Muscle layer of colon (tissue), 2 donors: ENCODE results near the gene SEMA4D.

Experiments
- H3K27ac ChIP-seq: one replicate; pipeline ENCODE4 v1.7.0; 2013; ENCODE audit warnings: low read depth, mild to moderate bottlenecking, low read length, moderate library complexity
- H3K27me3 ChIP-seq, 2 donors: one replicate each; pipeline ENCODE4 v1.7.0; 2013; ENCODE audit warnings: low read length in 2 of 2, mild to moderate bottlenecking in 2 of 2; ENCODE audit not compliant: insufficient read depth in 2 of 2, control insufficient read depth in 1 of 2
- H3K36me3 ChIP-seq: one replicate; pipeline ENCODE4 v1.7.0; 2013; ENCODE audit warnings: mild to moderate bottlenecking, low read length; ENCODE audit not compliant: insufficient read depth
- H3K4me1 ChIP-seq: one replicate; pipeline ENCODE4 v1.7.0; 2013; ENCODE audit warnings: mild to moderate bottlenecking, low read length; ENCODE audit not compliant: insufficient read depth
- H3K4me3 ChIP-seq, 2 donors: one replicate each; pipeline ENCODE4 v1.7.0; 2013; ENCODE audit warnings: low read length in 2 of 2, low read depth in 1 of 2, mild to moderate bottlenecking in 1 of 2, moderate library complexity in 1 of 2
- H3K9ac ChIP-seq: one replicate; pipeline ENCODE4 v1.7.0; 2013; ENCODE audit warnings: low read length
- H3K9me3 ChIP-seq: one replicate; pipeline ENCODE4 v1.7.0; 2013; ENCODE audit warnings: mild to moderate bottlenecking, low read length
- donor health status: abdominal sarcoma.
- donor health status: Adenocarcinoma of cecum.

The SEMA4D gene

DNA sequence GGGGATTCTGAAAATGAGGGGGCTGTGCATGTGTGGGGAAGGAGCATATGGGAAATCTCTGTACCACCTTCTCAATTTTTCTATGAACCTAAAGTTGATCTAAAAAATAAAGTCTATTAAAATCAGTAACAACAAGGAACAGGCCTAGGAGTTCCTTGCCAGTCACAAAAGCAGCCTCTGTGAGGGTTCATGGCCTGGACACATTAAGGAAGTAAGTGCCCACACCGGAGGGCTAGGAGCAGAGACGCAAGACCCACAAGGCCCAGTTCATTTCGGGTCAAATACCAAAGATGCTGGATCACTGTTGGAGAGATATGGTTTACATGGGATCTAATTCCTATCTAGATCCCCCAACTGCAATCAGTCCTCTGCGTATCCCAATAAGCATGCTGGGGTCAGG lies 88.4 kb downstream of the SEMA4D start:
- Histone ChIP-seq H3K27ac (no peak overlapping the region), H3K4me1 (no peaks in the 10 kb centered on the region), H3K36me3 (no peaks in the 10 kb centered on the region), H3K9ac (no peak overlapping the region), H3K27me3 (no peaks in the 10 kb centered on the region), H3K4me3 (no peak overlapping the region), H3K9me3 (no peaks in the 10 kb centered on the region)

DNA sequence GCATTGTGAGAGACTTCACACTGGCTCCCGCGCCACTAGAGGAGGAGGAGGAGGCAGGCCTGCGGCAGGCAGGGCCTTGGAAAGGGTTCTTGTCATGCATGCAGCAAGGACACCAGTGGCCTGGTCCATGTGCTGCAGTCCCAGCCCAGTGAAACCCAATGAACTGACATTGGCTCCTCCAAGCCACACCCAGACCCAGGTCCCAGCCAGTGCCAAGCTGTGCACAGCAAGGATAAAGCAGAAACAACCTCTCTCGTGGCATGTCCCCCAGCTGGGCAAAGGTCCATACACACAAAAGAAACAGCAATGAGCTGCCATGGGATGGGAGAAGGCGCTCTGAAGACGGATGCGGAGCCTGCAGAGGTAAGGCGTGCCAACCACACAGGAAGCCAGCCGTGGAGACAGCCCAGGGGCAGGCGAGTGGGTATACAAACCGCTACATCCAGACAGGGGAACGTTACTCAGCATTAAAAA lies 89.2 kb downstream of the SEMA4D start:
- H3K4me1 ChIP-seq = no peaks in the 10 kb centered on the region
- no peaks in the 10 kb centered on the region for H3K36me3 ChIP-seq
- no peaks in the 10 kb centered on the region for H3K27me3 ChIP-seq
- no peak overlapping the region for H3K27ac ChIP-seq
- no peaks in the 10 kb centered on the region for H3K9me3 ChIP-seq
- no peak overlapping the region for H3K4me3 ChIP-seq
- no peak overlapping the region for H3K9ac ChIP-seq

GRCh38 chr9:89407070-89407469 lies 90.8 kb downstream of the SEMA4D start:
- H3K27ac ChIP-seq = no peak overlapping the region

DNA sequence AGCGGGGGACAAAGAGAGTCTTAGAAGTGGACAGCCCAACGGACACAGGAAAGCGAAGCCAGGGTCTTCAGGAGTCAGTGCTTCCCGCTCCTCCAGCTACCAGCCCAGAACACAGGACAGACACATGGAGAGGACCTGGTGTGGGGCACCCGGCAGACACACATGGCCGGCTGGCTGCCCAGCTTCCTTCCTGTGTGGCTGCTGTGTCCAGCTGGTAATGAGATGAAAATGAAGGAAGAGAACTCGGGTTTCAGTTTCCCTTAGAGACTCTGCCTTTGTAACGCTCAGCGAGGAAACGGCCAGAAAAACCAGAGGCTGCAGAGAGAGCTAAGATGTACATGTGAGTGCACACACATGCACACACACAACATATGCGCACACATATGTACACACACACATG lies 92.1 kb downstream of the SEMA4D start:
- Histone ChIP-seq H3K9me3 (no peaks in the 10 kb centered on the region), H3K27ac (no peak overlapping the region), H3K4me1 (no peaks in the 10 kb centered on the region), H3K9ac (no peak overlapping the region), H3K4me3 (no peak overlapping the region), H3K27me3 (no peaks in the 10 kb centered on the region), H3K36me3 (no peaks in the 10 kb centered on the region)

More at GRCh38 chr9:89407070-89407469, 90.8 kb downstream of the SEMA4D start:
- Histone ChIP-seq H3K4me1 (no peaks in the 10 kb centered on the region), H3K9ac (no peak overlapping the region), H3K9me3 (no peaks in the 10 kb centered on the region), H3K27me3 (no peaks in the 10 kb centered on the region), H3K36me3 (no peaks in the 10 kb centered on the region), H3K4me3 (no peak overlapping the region)

DNA sequence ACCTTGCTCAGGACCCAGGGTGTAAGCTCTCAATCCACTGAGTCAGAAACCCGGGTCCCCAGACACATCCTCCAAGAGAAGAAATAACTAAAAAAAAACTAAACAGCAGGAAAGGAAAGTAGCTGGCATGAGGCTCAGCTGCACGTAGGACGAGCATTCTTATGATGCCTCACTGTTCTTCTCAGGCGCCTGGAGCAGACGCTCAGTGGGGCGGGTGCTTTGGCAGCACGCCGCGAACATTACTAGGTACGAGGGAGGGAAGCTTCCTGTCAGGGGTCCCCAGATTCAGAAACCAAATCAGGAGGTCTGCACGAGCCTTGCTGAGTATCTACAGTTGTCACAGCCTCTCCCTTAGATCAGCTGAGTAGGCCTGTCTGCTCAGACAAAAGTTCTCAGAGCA lies 93.8 kb downstream of the SEMA4D start:
- no peak overlapping the region for H3K27ac ChIP-seq
- H3K36me3 ChIP-seq = no peaks in the 10 kb centered on the region
- H3K4me3 ChIP-seq = no peak overlapping the region
- no peaks in the 10 kb centered on the region for H3K4me1 ChIP-seq
- no peak overlapping the region for H3K9ac ChIP-seq
- H3K27me3 ChIP-seq = no peaks in the 10 kb centered on the region
- H3K9me3 ChIP-seq = no peaks in the 10 kb centered on the region

DNA sequence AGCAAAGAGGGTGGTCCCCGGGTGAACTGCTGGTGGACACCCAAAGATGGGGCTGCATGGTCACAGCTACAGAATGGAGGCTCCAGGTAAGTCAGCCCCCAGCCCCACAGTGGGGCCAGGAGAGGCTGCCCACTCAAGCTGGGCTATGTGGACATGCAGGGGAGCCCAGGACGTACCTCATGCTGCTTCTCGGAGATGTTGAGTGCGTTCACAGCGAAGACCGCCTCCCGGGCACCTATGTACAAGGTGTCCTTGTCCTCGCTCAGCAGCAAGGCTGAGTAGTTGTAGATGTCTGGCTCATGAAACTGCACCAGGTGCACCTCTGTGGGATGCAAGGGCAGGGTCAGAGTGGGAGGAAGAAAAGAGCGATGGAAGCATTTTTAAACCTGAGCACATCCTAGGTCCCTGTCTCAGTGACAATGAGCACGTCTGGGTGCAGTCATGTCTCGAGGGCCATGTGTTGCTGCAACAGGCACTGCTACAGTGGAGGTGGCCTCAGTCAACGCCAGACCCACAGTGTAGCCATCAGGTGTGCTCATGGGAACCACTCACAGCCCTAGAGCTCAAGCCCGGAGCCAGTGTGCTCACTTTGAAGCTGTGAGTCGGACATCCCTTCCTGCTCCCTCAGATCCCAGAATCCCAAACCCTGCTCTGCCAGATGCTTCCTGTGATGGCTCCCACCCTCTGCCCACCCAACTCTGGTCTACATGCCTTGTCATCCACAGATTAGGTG lies 95.1 kb downstream of the SEMA4D start:
- Histone ChIP-seq H3K4me3 (no peak overlapping the region), H3K9me3 (no peaks in the 10 kb centered on the region), H3K36me3 (no peaks in the 10 kb centered on the region), H3K4me1 (no peaks in the 10 kb centered on the region), H3K27ac (no peak overlapping the region), H3K9ac (no peak overlapping the region), H3K27me3 (no peaks in the 10 kb centered on the region)

GRCh38 chr9:89400403-89401116 lies 97.4 kb downstream of the SEMA4D start:
- Histone ChIP-seq H3K27ac (no peak overlapping the region), H3K36me3 (peaks cover 10% of the 10 kb centered on the region), H3K9ac (no peak overlapping the region), H3K4me1 (no peaks in the 10 kb centered on the region), H3K4me3 (no peak overlapping the region), H3K9me3 (no peaks in the 10 kb centered on the region), H3K27me3 (no peaks in the 10 kb centered on the region)

DNA sequence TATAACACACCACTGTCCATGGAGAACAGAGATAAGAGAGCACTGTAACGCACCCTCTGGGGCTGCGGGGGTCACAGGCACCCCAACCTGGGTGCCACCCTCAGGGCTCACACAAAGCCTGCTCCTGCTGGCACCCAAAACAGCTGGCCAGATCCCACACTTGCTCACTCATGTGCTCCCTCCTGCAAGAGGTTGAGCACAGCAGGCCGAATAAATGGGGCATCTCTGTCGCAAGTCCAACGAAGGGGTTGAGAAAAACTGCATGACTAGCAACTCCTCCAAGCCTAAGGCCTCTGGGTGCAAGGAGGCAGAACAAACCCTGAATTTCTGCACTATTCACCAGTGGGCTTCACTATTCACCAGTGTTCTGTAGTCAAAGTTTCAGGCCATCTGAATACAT lies 99.3 kb downstream of the SEMA4D start:
- H3K9ac ChIP-seq = no peak overlapping the region
- peaks cover 10% of the 10 kb centered on the region for H3K36me3 ChIP-seq
- H3K9me3 ChIP-seq = no peaks in the 10 kb centered on the region
- no peaks in the 10 kb centered on the region for H3K4me1 ChIP-seq
- H3K27me3 ChIP-seq = no peaks in the 10 kb centered on the region
- H3K4me3 ChIP-seq = no peak overlapping the region
- no peak overlapping the region for H3K27ac ChIP-seq

DNA sequence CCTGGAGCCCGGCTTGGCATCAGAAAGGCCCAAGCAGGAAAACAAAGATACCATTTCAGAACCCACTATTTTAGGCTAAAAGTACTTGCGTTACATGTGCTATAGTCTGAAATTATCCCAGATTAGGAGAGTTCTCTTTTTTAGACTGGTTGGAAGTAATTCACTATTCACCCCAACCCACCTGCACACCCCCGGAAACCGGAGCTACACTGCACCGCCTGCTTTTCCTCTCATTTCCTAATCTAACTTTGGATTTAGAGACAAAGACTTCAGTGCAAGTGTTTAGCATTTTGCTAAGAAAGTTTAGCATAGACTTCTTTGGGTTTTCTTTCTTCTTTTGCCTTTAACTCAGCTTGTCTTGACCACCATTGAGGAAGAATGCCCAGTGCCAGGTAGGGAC lies 100.4 kb downstream of the SEMA4D start:
- H3K4me3 ChIP-seq = no peak overlapping the region
- no peaks in the 10 kb centered on the region for H3K4me1 ChIP-seq
- H3K27ac ChIP-seq = no peak overlapping the region
- peaks cover 12% of the 10 kb centered on the region for H3K36me3 ChIP-seq
- no peaks in the 10 kb centered on the region for H3K27me3 ChIP-seq
- no peaks in the 10 kb centered on the region for H3K9me3 ChIP-seq
- H3K9ac ChIP-seq = no peak overlapping the region

DNA sequence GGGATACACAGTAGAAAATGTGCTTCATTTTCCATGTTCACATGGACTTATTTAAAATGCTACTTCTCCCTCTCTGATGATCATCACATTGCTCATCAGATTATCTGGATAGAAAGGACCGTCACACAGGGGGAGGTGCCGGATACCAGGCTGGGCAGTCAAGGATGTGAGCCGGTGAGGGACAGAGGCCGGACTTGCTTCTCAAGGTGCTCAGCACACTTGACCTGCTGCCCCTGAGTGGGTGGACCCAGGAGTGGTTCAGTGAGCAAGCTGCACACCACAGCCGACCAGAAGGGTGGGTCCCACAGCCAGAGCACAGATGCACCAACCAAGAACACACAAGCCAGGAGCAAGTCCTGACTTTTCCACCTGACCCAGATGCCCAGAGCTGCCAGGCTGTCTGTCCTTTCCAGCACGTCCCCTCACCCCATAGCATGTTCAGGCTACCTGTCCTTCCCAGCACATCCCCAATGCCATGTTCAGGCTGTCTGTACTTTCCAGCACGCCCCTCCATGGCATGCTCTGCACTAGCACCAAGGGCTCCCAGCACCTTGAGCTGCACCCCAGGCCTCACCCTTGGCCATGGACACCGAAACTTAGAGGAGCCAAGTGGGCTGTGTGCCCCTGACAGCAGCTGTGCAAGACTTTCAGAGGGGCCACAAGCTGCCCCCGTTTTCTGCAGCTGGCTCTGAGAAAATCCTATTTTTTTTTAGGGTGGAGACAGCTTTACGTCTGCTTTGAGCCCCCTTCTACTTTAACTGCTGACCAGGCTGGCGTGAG lies 101.8 kb downstream of the SEMA4D start:
- no peaks in the 10 kb centered on the region for H3K4me1 ChIP-seq
- no peak overlapping the region for H3K27ac ChIP-seq
- peaks cover 16% of the 10 kb centered on the region for H3K36me3 ChIP-seq

DNA sequence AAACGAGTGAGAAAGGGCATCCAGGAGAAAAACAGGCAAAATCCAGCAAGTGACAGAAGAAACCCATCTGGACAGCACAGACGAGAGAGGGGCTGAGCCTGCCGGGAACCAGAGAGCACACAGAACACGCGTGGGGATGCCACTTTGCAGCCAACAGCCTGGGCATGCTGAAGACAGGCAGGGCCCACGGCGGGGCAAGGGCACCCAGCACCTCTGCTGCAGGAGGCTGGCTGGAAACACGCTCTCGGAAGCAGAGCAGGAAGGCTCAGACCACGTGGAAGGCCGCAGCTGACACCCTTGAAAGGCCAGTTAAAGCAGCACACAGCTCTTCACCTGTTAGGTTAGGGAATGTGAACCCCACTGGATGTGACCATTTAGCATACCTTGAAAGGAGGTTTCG lies 103.5 kb downstream of the SEMA4D start:
- Histone ChIP-seq H3K4me1 (no peaks in the 10 kb centered on the region), H3K36me3 (peaks cover 20% of the 10 kb centered on the region), H3K9me3 (no peaks in the 10 kb centered on the region), H3K27ac (no peak overlapping the region), H3K4me3 (no peak overlapping the region), H3K9ac (no peak overlapping the region), H3K27me3 (no peaks in the 10 kb centered on the region)

More for the DNA sequence above, 101.8 kb downstream of the SEMA4D start:
- Histone ChIP-seq H3K27me3 (no peaks in the 10 kb centered on the region), H3K9ac (no peak overlapping the region), H3K4me3 (no peak overlapping the region), H3K9me3 (no peaks in the 10 kb centered on the region)
